HG02678 (cell line): ENCODE data around the gene EXOC7.
A peak's percentile ranks its signal among the peaks of the same experiment; 100 is the strongest.
"Not testable (repeated sequence)": the region's sequence is repeated elsewhere in the genome, so short reads cannot be mapped to it uniquely, and the experiment has no call there.

Experiments used
- ATAC-seq: cut with Tn5 transposase; IDR thresholded peaks from one replicate; pipeline ENCODE4 v1.9.1; 2021; ENCODE audit warnings: mild to moderate bottlenecking, moderate library complexity; ENCODE audit not compliant: unreplicated experiment

EXOC7 gene

GRCh38 chr17:76076146-76076764 is 27.3 kb downstream of the EXOC7 start:
- no peak for ATAC-seq

- ATAC-seq = no peak
Measured at GRCh38 chr17:76075364-76076145, 28.0 kb downstream of the EXOC7 start.

- ATAC-seq = no peak
Measured at GRCh38 chr17:76074390-76075363, 28.9 kb downstream of the EXOC7 start, which contains the start of gene GALR2. Gene GALR2 (plus strand): TSS chr17:76074781. CDS start chr17:76074884, 103 bp downstream.

DNA sequence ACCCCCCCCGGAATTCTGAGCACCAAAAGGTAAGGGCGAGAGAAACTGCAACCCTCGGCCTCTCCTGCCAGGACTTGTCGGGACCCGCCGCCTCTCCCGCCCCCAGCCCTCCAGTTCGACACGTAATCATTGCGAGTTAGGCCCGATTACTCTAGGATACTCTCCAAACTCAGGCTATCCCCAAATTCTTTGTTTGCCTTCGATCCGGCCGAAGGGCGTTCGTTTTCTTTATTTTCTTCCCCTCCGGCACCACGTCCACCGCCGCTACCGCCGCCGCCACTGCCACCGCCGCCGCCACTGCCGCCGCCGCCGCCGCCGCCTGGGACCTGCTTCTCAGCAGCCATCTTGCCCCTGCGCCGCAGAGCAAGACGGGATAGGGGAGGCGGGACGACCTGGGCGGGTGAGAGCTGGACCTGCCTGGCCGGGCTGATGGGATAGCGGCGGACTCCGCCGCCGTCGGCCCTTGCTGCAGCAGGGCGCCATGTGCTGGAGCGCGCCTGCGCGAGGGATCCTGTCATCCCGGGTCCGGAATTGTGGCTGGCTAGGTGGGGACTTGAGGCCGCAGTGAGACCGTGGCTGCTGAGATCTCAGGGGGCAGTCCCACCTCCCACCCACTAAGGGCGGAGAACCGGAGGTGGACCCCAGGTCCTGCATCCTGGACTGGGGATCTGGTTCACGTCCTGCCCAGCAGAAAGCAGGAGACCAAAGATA is 31.3 kb downstream of the EXOC7 start, which contains the start of gene SRP68:
SRP68 (minus strand) TSS at position 370 of the 711 bp plus-strand sequence; CDS start at position 344, 26 bp downstream.
- ATAC-seq = peak; percentile 96

DNA sequence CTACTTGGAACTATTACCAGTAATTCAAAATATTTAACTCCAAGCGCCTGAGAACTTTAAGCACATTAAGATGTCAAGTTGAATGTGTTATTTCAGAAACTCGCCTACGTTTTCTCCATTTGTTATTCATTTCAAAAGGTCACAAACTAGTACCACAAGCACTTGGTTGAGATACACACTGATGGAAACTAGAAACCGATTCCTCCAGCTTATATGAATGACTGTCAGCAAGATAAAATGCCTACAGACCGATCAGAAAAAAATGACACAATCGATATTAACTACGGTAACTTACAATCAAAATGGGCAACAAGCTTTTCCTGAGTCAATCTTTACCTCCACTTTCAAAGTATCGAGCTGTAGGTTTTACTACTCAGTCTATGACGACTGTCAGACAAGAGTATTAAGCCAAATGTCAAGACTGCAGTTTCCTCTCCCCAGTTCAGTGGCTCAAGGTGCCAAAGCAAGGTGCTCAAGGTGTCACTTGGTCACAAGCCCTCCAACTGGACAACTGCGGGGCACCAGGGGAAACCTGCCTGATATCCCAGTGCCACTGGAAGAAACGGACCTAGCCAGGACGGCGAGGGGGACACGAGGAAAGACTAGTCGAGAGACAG is 31.9 kb downstream of the EXOC7 start:
- ATAC-seq = no peak

GRCh38 chr17:76065775-76066174 is 37.8 kb downstream of the EXOC7 start:
- no peak for ATAC-seq

GRCh38 chr17:76063875-76064546 is 39.6 kb downstream of the EXOC7 start:
- ATAC-seq = no peak

- not testable (repeated sequence) for ATAC-seq
Measured at GRCh38 chr17:76058264-76058663, 45.3 kb downstream of the EXOC7 start.

- no peak for ATAC-seq
Measured at GRCh38 chr17:76056882-76057281, 46.7 kb downstream of the EXOC7 start.

DNA sequence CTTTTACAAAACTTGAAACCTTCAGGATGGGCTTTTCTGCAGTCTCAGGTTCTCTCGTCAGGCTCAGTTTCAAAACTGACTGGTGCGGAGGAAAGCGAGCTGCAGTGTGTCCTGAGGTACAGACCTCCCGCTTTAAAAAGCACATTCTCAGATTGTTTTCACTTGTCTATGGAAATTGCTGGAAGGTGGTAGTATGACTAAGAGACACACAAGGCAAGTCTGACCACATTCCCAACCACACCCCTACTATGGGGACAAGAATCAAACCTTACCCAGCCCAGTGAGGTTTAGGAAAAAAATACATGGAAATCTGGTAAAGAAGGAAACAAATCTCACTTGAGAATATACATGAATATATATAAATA is 49.5 kb downstream of the EXOC7 start:
- no peak for ATAC-seq

DNA sequence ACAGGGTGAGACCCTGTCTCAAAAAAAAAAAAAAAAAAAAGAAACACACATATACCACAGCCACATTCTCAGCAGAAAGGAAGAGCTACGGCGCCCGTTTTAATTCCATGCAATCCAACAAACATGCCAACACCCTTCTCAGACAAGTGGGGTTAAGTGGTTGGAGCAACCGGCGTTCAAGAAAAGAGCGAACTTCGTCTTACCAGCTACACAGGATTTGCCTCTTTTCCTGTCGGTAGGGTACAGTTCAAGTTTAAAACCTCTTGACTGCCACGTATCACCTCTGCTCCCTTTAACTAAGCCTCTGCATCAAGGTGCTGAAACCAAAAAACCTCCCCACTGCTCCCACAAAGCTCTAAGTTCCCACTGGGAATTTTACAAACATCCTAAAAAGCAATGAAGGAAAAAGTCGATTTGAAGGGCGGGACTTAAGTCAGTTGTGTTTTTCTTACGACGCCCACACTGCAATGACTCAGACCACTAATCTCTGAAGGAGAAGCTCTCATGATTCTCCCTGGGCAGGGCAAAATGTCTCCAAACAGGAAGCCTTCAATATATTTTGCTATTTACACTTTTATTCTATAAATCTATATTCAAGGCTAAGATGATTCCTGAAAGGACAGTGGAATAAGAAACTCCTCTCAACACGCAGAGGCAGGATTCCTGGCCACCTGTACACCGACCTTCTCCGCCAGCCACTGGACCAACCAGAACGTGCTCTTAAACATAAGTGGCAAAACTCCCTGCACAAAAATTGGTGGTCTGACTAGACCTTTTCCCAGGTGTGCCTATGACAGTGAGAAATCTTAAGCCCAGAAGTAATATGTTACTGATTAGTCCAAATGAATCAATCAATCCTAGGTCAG is 50.1 kb downstream of the EXOC7 start:
- ATAC-seq = no peak

- no peak for ATAC-seq
Measured at GRCh38 chr17:76051561-76051960, 52.0 kb downstream of the EXOC7 start.

DNA sequence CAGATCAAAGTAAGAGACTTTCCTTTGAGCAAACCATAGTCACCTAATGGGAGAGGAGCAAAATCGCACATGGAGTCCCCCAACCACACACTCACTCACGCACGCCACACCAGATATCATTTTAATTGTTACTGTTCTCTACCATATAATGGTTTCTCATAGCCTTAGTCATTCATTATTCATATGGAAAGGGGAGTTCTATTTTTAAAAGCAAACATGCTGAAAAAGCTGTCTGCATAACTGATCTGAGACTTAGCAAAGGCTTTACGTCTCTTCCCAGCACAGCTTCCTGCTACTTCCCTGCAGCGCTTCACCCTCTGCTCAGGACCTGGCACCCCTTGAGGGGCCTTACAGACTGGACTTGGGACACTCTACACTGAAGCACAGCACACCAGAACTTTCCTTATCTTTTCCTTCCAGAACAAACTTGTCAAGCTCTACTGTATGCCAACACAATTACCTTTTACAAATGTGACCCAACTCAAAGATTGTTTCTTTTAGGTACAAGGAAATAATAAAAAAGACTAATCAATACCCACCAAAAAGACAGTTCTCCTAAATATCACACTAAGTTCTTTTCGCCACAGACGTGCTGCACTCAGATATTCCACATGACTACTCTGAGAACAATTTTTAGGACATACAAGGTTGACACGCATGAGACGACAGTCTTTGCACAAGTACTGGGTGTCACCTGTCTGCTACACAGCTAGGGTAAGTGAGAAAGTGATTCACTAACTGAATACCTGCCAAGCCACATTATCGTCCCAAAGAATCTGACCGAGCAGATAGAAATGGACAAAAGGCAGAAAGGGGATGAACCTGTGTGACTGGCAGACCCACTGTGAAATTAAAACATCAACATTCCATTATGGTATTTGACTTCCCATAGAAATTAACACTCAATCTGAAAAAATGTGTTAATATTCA is 52.8 kb downstream of the EXOC7 start:
- no peak for ATAC-seq

DNA sequence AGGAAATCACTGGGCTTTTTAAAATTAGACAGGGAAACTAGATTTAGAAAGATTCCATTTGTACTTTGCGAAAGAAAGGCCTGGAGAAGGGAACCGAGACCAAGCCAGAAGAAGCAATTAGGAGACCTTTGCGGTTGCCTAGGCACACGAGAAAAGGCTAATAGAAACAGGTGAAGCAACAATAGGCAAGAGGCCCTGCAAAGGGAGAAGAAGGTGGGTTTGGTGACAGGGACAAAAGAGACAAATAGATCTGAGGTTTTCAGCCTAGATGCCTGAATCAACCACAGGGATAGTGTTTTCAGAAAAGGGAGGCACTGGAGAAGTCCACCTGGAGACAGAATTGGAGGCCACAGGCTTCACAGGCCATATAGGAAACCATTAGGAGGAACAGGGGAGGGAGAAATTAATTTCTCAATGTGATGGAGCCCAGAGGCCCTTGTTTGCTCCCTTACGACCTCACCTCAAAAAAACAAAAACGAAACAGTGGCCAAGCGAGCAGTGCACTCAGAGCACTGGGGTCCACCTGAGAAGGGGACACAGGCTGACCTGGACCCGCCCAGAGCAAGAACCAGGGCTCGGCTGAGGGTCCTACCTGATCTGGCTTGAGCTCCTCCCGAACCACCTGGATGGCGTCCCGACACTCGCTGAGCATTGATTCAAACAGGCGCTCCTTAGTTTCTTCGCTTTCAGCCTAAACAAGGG is 53.6 kb downstream of the EXOC7 start:
- no peak for ATAC-seq

GRCh38 chr17:76049239-76049638 is 54.3 kb downstream of the EXOC7 start:
- no peak for ATAC-seq

GRCh38 chr17:76048711-76049110 is 54.9 kb downstream of the EXOC7 start:
- no peak for ATAC-seq

DNA sequence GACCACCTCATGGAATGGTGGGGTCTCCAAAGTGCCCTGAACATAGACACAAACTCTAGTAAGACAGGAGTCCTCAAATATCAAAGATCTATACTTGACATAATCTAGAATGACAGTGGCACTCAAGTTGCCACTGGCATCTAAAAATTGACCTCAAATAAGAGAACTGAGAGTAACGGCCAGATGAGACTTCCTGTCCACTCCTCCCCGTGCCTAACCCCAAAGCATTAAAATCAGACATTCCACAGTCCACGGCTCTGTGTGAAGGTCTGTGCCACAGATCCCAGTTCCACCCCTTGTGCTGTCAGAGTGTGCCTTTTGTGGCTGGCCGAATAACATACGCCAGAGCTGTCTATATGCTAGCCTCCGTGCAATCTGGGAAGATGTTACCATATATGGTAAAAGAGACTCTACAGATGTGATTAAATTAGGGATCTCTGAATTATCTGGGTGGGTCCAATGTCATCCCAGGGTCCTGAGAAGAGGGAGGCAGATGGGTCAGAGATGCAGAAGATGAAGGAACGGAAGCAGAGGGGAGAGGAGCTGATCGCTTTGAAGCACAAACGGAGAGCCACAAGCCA is 55.5 kb downstream of the EXOC7 start:
- ATAC-seq = no peak
